ENCODE data around the gene TOMM5.

TOMM5 gene

GRCh38 chr9:37561682-37562081, 30.7 kb downstream of the TOMM5 start:
- H3K4me1 ChIP-seq (ENCODE audit: control insufficient read depth, insufficient read depth, low read length, poor library complexity, severe bottlenecking), result no peaks in the 10 kb centered on the region
- no peak overlapping the region for H3K27ac ChIP-seq (ENCODE audit: low read depth, low read length, severe bottlenecking)
- H3K4me3 ChIP-seq (ENCODE audit: extremely low read depth, insufficient read depth, low read length, poor library complexity, severe bottlenecking), result no peak overlapping the region
- peaks cover 29% of the 10 kb centered on the region for H3K36me3 ChIP-seq (ENCODE audit: control insufficient read depth, insufficient read depth, low read length)
- WGBS, 2 experiments (ENCODE audit: insufficient coverage in 2 of 2), result 87 to 93% methylated on average over 2 of the region's 2 CpGs
- peaks cover 18% of the 10 kb centered on the region for H3K9me3 ChIP-seq (ENCODE audit: control insufficient read depth, low read length)

DNA sequence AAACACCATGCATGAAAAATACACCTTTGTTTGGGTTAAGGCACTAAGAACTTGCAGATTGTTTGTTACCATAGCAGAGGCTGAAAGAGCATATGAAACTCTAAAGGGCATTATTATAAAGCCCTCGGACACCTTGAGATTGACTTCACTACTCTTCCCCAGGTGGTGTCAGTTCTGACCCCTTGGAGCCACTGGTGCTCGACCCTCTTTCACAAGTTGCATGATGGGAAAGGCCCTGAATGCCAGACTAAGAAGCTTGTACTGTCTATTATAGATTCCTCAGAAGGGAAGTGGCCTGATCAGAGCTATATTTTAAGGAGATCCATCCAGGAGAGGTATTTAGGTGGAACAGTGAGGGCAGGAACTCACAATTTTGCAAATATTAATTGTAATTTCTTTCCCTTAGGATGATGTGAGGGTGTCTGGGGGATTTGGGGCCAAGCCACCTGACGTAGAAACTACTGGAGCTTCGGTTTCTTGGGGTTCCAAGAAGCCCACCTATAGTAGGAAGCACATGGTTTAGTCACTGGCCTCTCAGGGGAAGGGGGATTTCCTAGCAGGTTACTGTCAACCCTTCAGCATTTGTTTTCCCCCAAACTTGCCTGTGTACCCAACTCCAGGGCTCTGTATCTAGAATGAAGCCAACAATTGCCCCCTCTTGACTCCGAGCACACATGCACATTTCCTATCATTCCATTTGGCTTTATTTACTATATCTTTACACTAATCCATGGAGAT, 32.4 kb downstream of the TOMM5 start:
- Histone ChIP-seq H3K4me3 (ENCODE audit: extremely low read depth, insufficient read depth, low read length, poor library complexity, severe bottlenecking) (no peak overlapping the region), H3K4me1 (ENCODE audit: control insufficient read depth, insufficient read depth, low read length, poor library complexity, severe bottlenecking) (no peaks in the 10 kb centered on the region), H3K27ac (ENCODE audit: low read depth, low read length, severe bottlenecking) (no peak overlapping the region), H3K9me3 (ENCODE audit: control insufficient read depth, low read length) (peaks cover 15% of the 10 kb centered on the region), H3K36me3 (ENCODE audit: control insufficient read depth, insufficient read depth, low read length) (peaks cover 18% of the 10 kb centered on the region)
- WGBS, 2 experiments (ENCODE audit: insufficient coverage in 2 of 2), result 79 to 85% methylated on average over 2 to 3 of the region's 5 CpGs

- Histone ChIP-seq H3K4me3 (ENCODE audit: extremely low read depth, insufficient read depth, low read length, poor library complexity, severe bottlenecking) (no peak overlapping the region), H3K36me3 (ENCODE audit: control insufficient read depth, insufficient read depth, low read length) (peaks cover 13% of the 10 kb centered on the region), H3K27ac (ENCODE audit: low read depth, low read length, severe bottlenecking) (no peak overlapping the region), H3K4me1 (ENCODE audit: control insufficient read depth, insufficient read depth, low read length, poor library complexity, severe bottlenecking) (no peaks in the 10 kb centered on the region), H3K9me3 (ENCODE audit: control insufficient read depth, low read length) (peaks cover 6% of the 10 kb centered on the region)
- 60 to 83% methylated on average over 1 of the region's 1 CpG for WGBS, 2 experiments (ENCODE audit: insufficient coverage in 2 of 2)
Observed at GRCh38 chr9:37559125-37559524, 33.3 kb downstream of the TOMM5 start.

DNA sequence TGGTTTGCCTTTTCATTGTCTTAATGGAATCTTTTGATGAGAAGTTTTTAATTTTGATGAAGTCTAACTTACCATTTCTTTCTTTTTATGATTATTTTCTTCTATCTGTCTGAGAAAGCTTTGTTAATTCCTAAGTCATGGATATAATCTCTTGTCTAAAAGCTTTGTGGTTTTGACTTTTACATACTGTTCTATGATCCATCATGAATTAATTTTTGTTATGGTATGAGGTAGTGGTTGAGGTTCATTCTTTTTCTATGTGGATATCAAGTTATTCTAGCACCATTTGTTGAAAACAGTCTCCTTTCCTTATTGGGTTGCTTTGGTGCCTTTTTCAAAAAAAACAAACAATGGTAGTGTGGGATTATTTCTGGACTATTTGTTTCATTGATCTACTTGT, 36.6 kb downstream of the TOMM5 start:
- H3K27ac ChIP-seq (ENCODE audit: low read depth, low read length, severe bottlenecking), result no peak overlapping the region
- no peaks in the 10 kb centered on the region for H3K4me1 ChIP-seq (ENCODE audit: control insufficient read depth, insufficient read depth, low read length, poor library complexity, severe bottlenecking)
- no peak overlapping the region for H3K4me3 ChIP-seq (ENCODE audit: extremely low read depth, insufficient read depth, low read length, poor library complexity, severe bottlenecking)
- H3K9me3 ChIP-seq (ENCODE audit: control insufficient read depth, low read length), result no peaks in the 10 kb centered on the region
- peaks cover 13% of the 10 kb centered on the region for H3K36me3 ChIP-seq (ENCODE audit: control insufficient read depth, insufficient read depth, low read length)

DNA sequence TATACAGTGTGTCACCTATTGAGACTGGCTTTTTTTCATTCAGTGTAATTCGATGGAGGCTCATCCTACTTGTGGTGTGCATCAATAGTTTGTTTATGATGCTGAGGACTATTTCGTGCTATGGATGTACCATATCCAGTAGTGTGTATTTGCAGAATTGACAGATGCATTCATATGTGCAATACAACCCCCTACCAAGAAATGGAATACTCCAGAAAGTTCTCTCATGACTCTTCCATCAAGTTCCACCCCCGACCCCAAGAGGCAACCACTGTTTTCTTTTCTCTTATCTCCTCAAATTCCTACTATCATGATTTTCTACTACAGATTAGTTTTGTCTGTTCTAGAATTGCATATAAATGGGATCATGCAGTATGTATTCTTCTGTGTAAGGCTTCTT, 38.1 kb downstream of the TOMM5 start:
- WGBS, 2 experiments (ENCODE audit: insufficient coverage in 2 of 2), result 100% methylated on average over 1 of the region's 3 CpGs; no CpG with 5 or more reads in 1 of the 2 experiments
- Histone ChIP-seq H3K4me3 (ENCODE audit: extremely low read depth, insufficient read depth, low read length, poor library complexity, severe bottlenecking) (no peak overlapping the region), H3K4me1 (ENCODE audit: control insufficient read depth, insufficient read depth, low read length, poor library complexity, severe bottlenecking) (no peaks in the 10 kb centered on the region), H3K36me3 (ENCODE audit: control insufficient read depth, insufficient read depth, low read length) (no peaks in the 10 kb centered on the region), H3K27ac (ENCODE audit: low read depth, low read length, severe bottlenecking) (no peak overlapping the region), H3K9me3 (ENCODE audit: control insufficient read depth, low read length) (no peaks in the 10 kb centered on the region)

- Histone ChIP-seq H3K36me3 (ENCODE audit: control insufficient read depth, insufficient read depth, low read length) (no peaks in the 10 kb centered on the region), H3K9me3 (ENCODE audit: control insufficient read depth, low read length) (no peaks in the 10 kb centered on the region), H3K4me3 (ENCODE audit: extremely low read depth, insufficient read depth, low read length, poor library complexity, severe bottlenecking) (no peak overlapping the region), H3K27ac (ENCODE audit: low read depth, low read length, severe bottlenecking) (no peak overlapping the region), H3K4me1 (ENCODE audit: control insufficient read depth, insufficient read depth, low read length, poor library complexity, severe bottlenecking) (no peaks in the 10 kb centered on the region)
- 94% methylated on average over 2 of the region's 2 CpGs for WGBS, 2 experiments (ENCODE audit: insufficient coverage in 2 of 2)
Observed at GRCh38 chr9:37551888-37552287, 40.5 kb downstream of the TOMM5 start.

DNA sequence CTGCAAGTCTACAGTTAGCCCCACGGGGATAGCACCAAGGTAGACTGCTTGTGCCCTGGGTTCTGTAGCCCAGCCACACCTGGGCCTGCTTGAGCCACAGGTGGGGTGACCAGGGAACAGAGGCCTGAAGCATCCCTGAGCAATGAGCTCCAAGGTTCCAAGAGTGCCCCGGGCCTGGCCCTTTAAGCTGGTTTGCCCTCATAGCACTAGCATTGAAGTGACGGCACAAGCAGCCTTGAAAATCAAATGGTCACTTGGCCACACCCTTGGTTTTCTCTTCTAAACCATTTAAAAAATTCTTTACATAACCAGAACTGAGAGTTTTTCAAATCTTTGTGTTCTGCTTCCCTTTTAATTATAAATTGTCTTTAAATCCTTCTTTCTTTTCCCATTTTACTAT, 40.9 kb downstream of the TOMM5 start:
- H3K4me1 ChIP-seq (ENCODE audit: control insufficient read depth, insufficient read depth, low read length, poor library complexity, severe bottlenecking), result no peaks in the 10 kb centered on the region
- no peaks in the 10 kb centered on the region for H3K9me3 ChIP-seq (ENCODE audit: control insufficient read depth, low read length)
- no peaks in the 10 kb centered on the region for H3K36me3 ChIP-seq (ENCODE audit: control insufficient read depth, insufficient read depth, low read length)
- WGBS, 2 experiments (ENCODE audit: insufficient coverage in 2 of 2), result 77 to 80% methylated on average over 3 of the region's 3 CpGs
- no peak overlapping the region for H3K27ac ChIP-seq (ENCODE audit: low read depth, low read length, severe bottlenecking)
- no peak overlapping the region for H3K4me3 ChIP-seq (ENCODE audit: extremely low read depth, insufficient read depth, low read length, poor library complexity, severe bottlenecking)

GRCh38 chr9:37550781-37551180, 41.6 kb downstream of the TOMM5 start:
- H3K27ac ChIP-seq (ENCODE audit: low read depth, low read length, severe bottlenecking), result no peak overlapping the region
- no peaks in the 10 kb centered on the region for H3K9me3 ChIP-seq (ENCODE audit: control insufficient read depth, low read length)
- H3K4me1 ChIP-seq (ENCODE audit: control insufficient read depth, insufficient read depth, low read length, poor library complexity, severe bottlenecking), result no peaks in the 10 kb centered on the region
- 85 to 91% methylated on average over 1 of the region's 1 CpG for WGBS, 2 experiments (ENCODE audit: insufficient coverage in 2 of 2)
- H3K36me3 ChIP-seq (ENCODE audit: control insufficient read depth, insufficient read depth, low read length), result peaks cover 4% of the 10 kb centered on the region
- H3K4me3 ChIP-seq (ENCODE audit: extremely low read depth, insufficient read depth, low read length, poor library complexity, severe bottlenecking), result no peak overlapping the region

GRCh38 chr9:37549527-37549926, 42.9 kb downstream of the TOMM5 start:
- Histone ChIP-seq H3K27ac (ENCODE audit: low read depth, low read length, severe bottlenecking) (no peak overlapping the region), H3K36me3 (ENCODE audit: control insufficient read depth, insufficient read depth, low read length) (peaks cover 10% of the 10 kb centered on the region), H3K9me3 (ENCODE audit: control insufficient read depth, low read length) (no peaks in the 10 kb centered on the region), H3K4me1 (ENCODE audit: control insufficient read depth, insufficient read depth, low read length, poor library complexity, severe bottlenecking) (no peaks in the 10 kb centered on the region), H3K4me3 (ENCODE audit: extremely low read depth, insufficient read depth, low read length, poor library complexity, severe bottlenecking) (no peak overlapping the region)

DNA sequence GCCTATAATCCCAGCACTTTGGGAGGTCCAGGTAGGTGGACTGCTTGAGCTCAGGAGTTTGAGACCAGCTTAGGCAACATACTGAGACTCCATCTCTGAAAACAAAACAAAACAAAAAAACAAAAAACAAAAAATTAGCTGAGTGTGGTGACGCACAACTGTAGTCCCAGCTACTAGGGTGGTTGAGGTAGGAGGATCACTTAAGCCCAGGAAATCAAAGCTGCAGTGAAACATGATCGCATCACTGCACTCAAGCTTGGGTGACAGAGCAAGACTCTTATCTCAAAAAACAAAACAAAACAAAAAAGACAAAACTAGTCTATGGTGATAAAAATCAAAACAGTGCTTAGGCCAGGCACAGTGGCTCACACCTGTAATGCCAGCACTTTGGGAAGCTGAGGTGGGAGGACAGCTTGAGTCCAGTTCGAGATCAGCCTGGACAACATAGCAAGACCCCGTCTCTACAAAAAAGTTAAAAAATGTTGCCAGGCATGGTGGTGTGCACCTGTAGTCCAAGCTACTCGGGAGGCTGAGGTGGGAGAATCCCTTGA, 45.0 kb downstream of the TOMM5 start:
- no peak overlapping the region for H3K27ac ChIP-seq (ENCODE audit: low read depth, low read length, severe bottlenecking)
- no peaks in the 10 kb centered on the region for H3K4me1 ChIP-seq (ENCODE audit: control insufficient read depth, insufficient read depth, low read length, poor library complexity, severe bottlenecking)
- WGBS, 2 experiments (ENCODE audit: insufficient coverage in 2 of 2), result 89 to 94% methylated on average over 3 to 4 of the region's 5 CpGs
- H3K9me3 ChIP-seq (ENCODE audit: control insufficient read depth, low read length), result no peaks in the 10 kb centered on the region
- H3K4me3 ChIP-seq (ENCODE audit: extremely low read depth, insufficient read depth, low read length, poor library complexity, severe bottlenecking), result no peak overlapping the region
- H3K36me3 ChIP-seq (ENCODE audit: control insufficient read depth, insufficient read depth, low read length), result peaks cover 10% of the 10 kb centered on the region

GRCh38 chr9:37543468-37543867, 48.9 kb downstream of the TOMM5 start:
- Histone ChIP-seq H3K4me1 (ENCODE audit: control insufficient read depth, insufficient read depth, low read length, poor library complexity, severe bottlenecking) (no peaks in the 10 kb centered on the region), H3K4me3 (ENCODE audit: extremely low read depth, insufficient read depth, low read length, poor library complexity, severe bottlenecking) (no peak overlapping the region), H3K36me3 (ENCODE audit: control insufficient read depth, insufficient read depth, low read length) (peaks cover 46% of the 10 kb centered on the region), H3K27ac (ENCODE audit: low read depth, low read length, severe bottlenecking) (no peak overlapping the region), H3K9me3 (ENCODE audit: control insufficient read depth, low read length) (no peaks in the 10 kb centered on the region)
- WGBS, 2 experiments (ENCODE audit: insufficient coverage in 2 of 2), result no CpG with 5 or more reads among the region's 1 CpG
